ENCODE data around the gene INHA. TPM values are rescaled to one million over a fixed set of nuclear protein-coding genes. Genes with fewer than 3 reads are reported as not detected.

The INHA gene
- total RNA-seq, 6 experiments from 2014 or later, result not detected

DNA sequence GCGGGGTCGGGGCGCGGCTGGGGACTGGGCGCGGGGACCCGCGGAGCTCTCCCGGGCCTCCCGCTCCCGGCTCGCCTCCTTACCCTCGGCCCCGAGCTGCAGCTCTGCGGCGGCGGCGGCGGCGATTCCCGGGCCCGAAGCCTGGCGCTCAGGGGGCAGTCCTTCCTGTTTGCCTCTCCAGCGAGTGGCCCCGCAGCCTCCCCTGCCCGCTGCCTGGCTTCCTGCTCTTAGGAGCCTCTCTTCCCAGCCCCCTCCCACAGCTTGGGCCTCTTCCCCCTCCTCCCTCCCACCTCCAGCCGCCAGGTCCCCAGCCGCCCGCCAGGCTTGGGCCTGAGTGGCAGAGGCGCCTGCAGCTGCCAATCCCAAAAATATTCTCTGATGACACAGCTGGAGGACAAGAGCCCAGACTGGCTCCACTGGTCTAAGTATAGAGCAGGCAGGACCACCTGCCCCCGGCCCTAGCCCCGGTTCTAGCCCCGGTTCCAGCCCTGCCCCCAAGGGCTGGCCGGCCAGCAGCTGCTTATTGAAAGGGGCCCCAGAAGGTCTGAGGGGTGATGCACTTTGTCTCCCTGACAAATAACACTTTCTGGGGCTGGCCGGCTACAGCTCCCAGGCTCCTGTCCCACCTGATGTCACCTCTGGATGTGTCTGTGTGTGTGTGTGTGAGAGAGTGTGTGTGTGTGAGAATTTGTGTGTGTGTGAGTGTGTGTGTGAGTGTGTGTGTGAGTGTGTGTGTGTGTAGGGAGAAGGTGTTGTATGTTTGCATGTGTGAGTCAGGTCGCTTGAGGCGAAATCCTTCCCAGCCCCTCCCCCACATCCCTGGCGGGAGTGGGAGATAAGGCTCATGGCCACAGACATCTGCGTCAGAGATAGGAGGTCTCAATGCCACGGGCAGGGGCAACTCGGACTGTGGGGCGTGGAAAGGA, 536 bp upstream of the INHA start, which contains the start of gene OBSL1:
Gene OBSL1, minus strand, starts transcription at position 229 of the 926 bp plus-strand sequence. CDS start 307 bp downstream, outside the sequence.
- Histone ChIP-seq H3K27ac (peak within 1 kb of the TSS; percentile 51 to 57 (median 52)), H3K4me1 (peaks cover 0 to 5% (median 1%) of the 10 kb centered on the region in 4 donors), H3K36me3 (no peaks in the 10 kb centered on the region), H3K9me3 (no peaks in the 10 kb centered on the region), H3K27me3 (no peaks in the 10 kb centered on the region), H3K4me3 (peak within 1 kb of the TSS; percentile 60 to 76 (median 60))
- ATAC-seq, result peak; percentile 77 to 86 (median 81)
- WGBS (ENCODE audit: insufficient coverage, low coverage, low lambda C conversion rate, missing lambda C conversion rate), result 21% methylated on average over 12 of the region's 42 CpGs
- TF ChIP-seq, protein P1, sequence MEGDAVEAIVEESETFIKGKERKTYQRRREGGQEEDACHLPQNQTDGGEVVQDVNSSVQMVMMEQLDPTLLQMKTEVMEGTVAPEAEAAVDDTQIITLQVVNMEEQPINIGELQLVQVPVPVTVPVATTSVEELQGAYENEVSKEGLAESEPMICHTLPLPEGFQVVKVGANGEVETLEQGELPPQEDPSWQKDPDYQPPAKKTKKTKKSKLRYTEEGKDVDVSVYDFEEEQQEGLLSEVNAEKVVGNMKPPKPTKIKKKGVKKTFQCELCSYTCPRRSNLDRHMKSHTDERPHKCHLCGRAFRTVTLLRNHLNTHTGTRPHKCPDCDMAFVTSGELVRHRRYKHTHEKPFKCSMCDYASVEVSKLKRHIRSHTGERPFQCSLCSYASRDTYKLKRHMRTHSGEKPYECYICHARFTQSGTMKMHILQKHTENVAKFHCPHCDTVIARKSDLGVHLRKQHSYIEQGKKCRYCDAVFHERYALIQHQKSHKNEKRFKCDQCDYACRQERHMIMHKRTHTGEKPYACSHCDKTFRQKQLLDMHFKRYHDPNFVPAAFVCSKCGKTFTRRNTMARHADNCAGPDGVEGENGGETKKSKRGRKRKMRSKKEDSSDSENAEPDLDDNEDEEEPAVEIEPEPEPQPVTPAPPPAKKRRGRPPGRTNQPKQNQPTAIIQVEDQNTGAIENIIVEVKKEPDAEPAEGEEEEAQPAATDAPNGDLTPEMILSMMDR (IDR thresholded peaks at IDR 0.05), result no peak
- no peak for TF ChIP-seq POLR2A (IDR thresholded peaks at IDR 0.05)
- intact Hi-C loops (cut with DNase I), result no loop called here
- DNase-seq, result peak in 2 of 3 donors; percentile 68 to 70

- no peak overlapping the region for H3K27ac ChIP-seq
- H3K4me3 ChIP-seq, result no peak overlapping the region
- no peaks in the 10 kb centered on the region for H3K36me3 ChIP-seq
- ATAC-seq, result no peak
- DNase-seq, result no peak
- no peaks in the 10 kb centered on the region for H3K9me3 ChIP-seq
- peaks cover 0 to 5% (median 1%) of the 10 kb centered on the region in 4 donors for H3K4me1 ChIP-seq
- no peaks in the 10 kb centered on the region for H3K27me3 ChIP-seq
- TF ChIP-seq POLR2A (IDR thresholded peaks at IDR 0.05), result no peak
- TF ChIP-seq, protein P1 (IDR thresholded peaks at IDR 0.05), result no peak
- intact Hi-C loops (cut with DNase I), result no loop called here
- WGBS (ENCODE audit: insufficient coverage, low coverage, low lambda C conversion rate, missing lambda C conversion rate), result 66% methylated on average over 5 of the region's 5 CpGs
Observed at GRCh38 chr2:219573166-219573565, 1.1 kb downstream of the INHA start.

GRCh38 chr2:219574484-219575311, 2.6 kb downstream of the INHA start:
- WGBS (ENCODE audit: insufficient coverage, low coverage, low lambda C conversion rate, missing lambda C conversion rate), result 72% methylated on average over 4 of the region's 22 CpGs
- Histone ChIP-seq H3K27ac (no peak overlapping the region), H3K36me3 (no peaks in the 10 kb centered on the region), H3K4me3 (no peak overlapping the region), H3K4me1 (peaks cover 0 to 5% (median 1%) of the 10 kb centered on the region in 4 donors), H3K27me3 (no peaks in the 10 kb centered on the region), H3K9me3 (no peaks in the 10 kb centered on the region)
- ATAC-seq, result no peak
- TF ChIP-seq POLR2A (IDR thresholded peaks at IDR 0.05), result no peak
- TF ChIP-seq, protein P1 (IDR thresholded peaks at IDR 0.05), result no peak
- intact Hi-C loops (cut with DNase I), result no loop called here
- DNase-seq, result no peak

- Histone ChIP-seq H3K27me3 (no peaks in the 10 kb centered on the region), H3K4me3 (no peak overlapping the region), H3K36me3 (no peaks in the 10 kb centered on the region), H3K27ac (no peak overlapping the region), H3K9me3 (no peaks in the 10 kb centered on the region), H3K4me1 (peaks cover 0 to 3% (median 0%) of the 10 kb centered on the region in 4 donors)
- intact Hi-C loops (cut with DNase I), result no loop called here
- TF ChIP-seq, protein P1 (IDR thresholded peaks at IDR 0.05), result no peak
- no peak for TF ChIP-seq POLR2A (IDR thresholded peaks at IDR 0.05)
- no peak for DNase-seq
- no peak for ATAC-seq
- WGBS (ENCODE audit: insufficient coverage, low coverage, low lambda C conversion rate, missing lambda C conversion rate), result 85% methylated on average over 3 of the region's 6 CpGs
Observed at GRCh38 chr2:219575566-219576504, 3.7 kb downstream of the INHA start.

Measured in right lobe of liver (tissue), 6 donors.